ENCODE data around the gene RAD23B. TPM values are rescaled to one million over a fixed set of nuclear protein-coding genes. Genes with fewer than 3 reads are reported as not detected.

Gene RAD23B
- total and polyA plus RNA-seq, 2 of the 13 experiments (the other 11 are each of a cell fraction or from before 2014, with no cell fraction given), result 133 to 156 TPM

GRCh38 chr9:107281922-107282667 lies 984 bp upstream of the RAD23B start:
- TF ChIP-seq MXD3 (CRISPR knock-in tag; IDR thresholded peaks at IDR 0.05), result no peak
- 0 out of 2 replicates have a peak, but pooled peaks have one; percentile 14 for TF ChIP-seq CEBPG (CRISPR knock-in tag; IDR thresholded peaks at IDR 0.05)
- TF ChIP-seq ZNF629 (CRISPR knock-in tag; conservative IDR thresholded peaks at IDR 0.05), result peak; percentile 42; the same call in 1 of the 2 replicates
- BruUV-seq (replicated peaks), result TSS peak; percentile 74
- in situ Hi-C loops (cut with HindIII; ENCODE audit: extremely low pct_ligation_motif_present, low pct_unique_long_range_greater_than_20kb), result no loop called here
- peaks cover 31% of the 10 kb centered on the region for H4K20me1 ChIP-seq (ENCODE audit: insufficient read depth, low read length)
- DNase-seq (ENCODE audit: low spot score) (no peak), ATAC-seq (peak; percentile 0; the same call in 1 of the 3 replicates), FAIRE-seq (no peak)
- peak overlapping the region; percentile 96 for H3K4me2 ChIP-seq (ENCODE audit: low read depth, low read length)
- peak overlapping the region; percentile 73 to 81 (median 75) for H3K4me3 ChIP-seq (replicated peaks in 1 of 3; ENCODE audit: insufficient read depth in 1 of 3, low read depth in 2 of 3, low read length in 3 of 3)
- H3K9ac ChIP-seq (ENCODE audit: insufficient read depth, low read depth, low read length), result peak overlapping the region; percentile 88
- no peaks in the 10 kb centered on the region; a peak in 1 of 5 replicates for H3K27me3 ChIP-seq (ENCODE audit: control insufficient read depth in 1 of 2, insufficient read depth in 2 of 2, low read length in 2 of 2)
- ChIA-PET CTCF (ENCODE audit: low intra/inter-chr PET ratio, low total read pairs) (no interaction called here), POLR2A (interaction anchor here (0.6 to 4.6 kb wide), 4 partner anchors 12 to 41 kb away, joined by 4 to 31 read pairs (median 16); no protein-coding TSS in a partner anchor)
- H3K36me3 ChIP-seq (replicated peaks in 1 of 2; ENCODE audit: control insufficient read depth in 1 of 2, insufficient read depth in 2 of 2, low read length in 2 of 2), result no peaks in the 10 kb centered on the region
- peaks cover 31% of the 10 kb centered on the region for H3K4me1 ChIP-seq (ENCODE audit: insufficient read depth, low read length)
- peak overlapping the region; percentile 74 for H2AFZ ChIP-seq (ENCODE audit: low read length)
- intact Hi-C loops (cut with micrococcal nuclease; ENCODE audit: unreplicated experiment), result loop anchor here (1.0 to 2.0 kb wide), 3 partner anchors 33 to 59 kb away; no protein-coding TSS in a partner anchor
- peaks cover 47% of the 10 kb centered on the region for H3K79me2 ChIP-seq (ENCODE audit: insufficient read depth, low read length)
- no peaks in the 10 kb centered on the region for H3K9me3 ChIP-seq (ENCODE audit: low read length)
- 19% methylated on average over 13 of the region's 13 CpGs for WGBS (ENCODE audit: low lambda C conversion rate)
- H3K27ac ChIP-seq (ENCODE audit: extremely low read length, insufficient read depth, low read length), result peak overlapping the region; percentile 76

GRCh38 chr9:107283623-107284616 lies 841 bp downstream of the RAD23B start:
- ChIA-PET CTCF (ENCODE audit: low intra/inter-chr PET ratio, low total read pairs) (no interaction called here), POLR2A (interaction anchor here (0.6 to 4.6 kb wide), 14 partner anchors 10 to 86 kb away, joined by 3 to 31 read pairs (median 4); no protein-coding TSS in a partner anchor)
- no peak overlapping the region for H2AFZ ChIP-seq (ENCODE audit: low read length)
- FAIRE-seq, result no peak
- H3K4me2 ChIP-seq (ENCODE audit: low read depth, low read length), result peak overlapping the region; percentile 85
- BruUV-seq (replicated peaks), result TSS peak; percentile 57
- no peaks in the 10 kb centered on the region; a peak in 1 of 5 replicates for H3K27me3 ChIP-seq (ENCODE audit: control insufficient read depth in 1 of 2, insufficient read depth in 2 of 2, low read length in 2 of 2)
- H3K4me3 ChIP-seq (replicated peaks in 1 of 3; ENCODE audit: insufficient read depth in 1 of 3, low read depth in 2 of 3, low read length in 3 of 3), result peak overlapping the region; percentile 82 to 94 (median 87)
- peak overlapping the region; percentile 98 for H3K27ac ChIP-seq (ENCODE audit: extremely low read length, insufficient read depth, low read length)
- peak; percentile 64 for ATAC-seq
- no peaks in the 10 kb centered on the region for H3K36me3 ChIP-seq (replicated peaks in 1 of 2; ENCODE audit: control insufficient read depth in 1 of 2, insufficient read depth in 2 of 2, low read length in 2 of 2)
- no peaks in the 10 kb centered on the region for H3K9me3 ChIP-seq (ENCODE audit: low read length)
- in situ Hi-C loops (cut with HindIII; ENCODE audit: extremely low pct_ligation_motif_present, low pct_unique_long_range_greater_than_20kb) (no loop called here), intact Hi-C loops (cut with micrococcal nuclease; ENCODE audit: unreplicated experiment) (loop anchor here (2.0 kb wide), 3 partner anchors 15 to 61 kb away; no protein-coding TSS in a partner anchor)
- WGBS (ENCODE audit: low lambda C conversion rate), result under 1% methylated on average over 17 of the region's 55 CpGs
- H3K79me2 ChIP-seq (ENCODE audit: insufficient read depth, low read length), result peaks cover 65% of the 10 kb centered on the region
- H3K4me1 ChIP-seq (ENCODE audit: insufficient read depth, low read length), result peaks cover 49% of the 10 kb centered on the region
- DNase-seq (ENCODE audit: low spot score), result peak; percentile 73
- peak overlapping the region; percentile 97 for H3K9ac ChIP-seq (ENCODE audit: insufficient read depth, low read depth, low read length)
- peaks cover 48% of the 10 kb centered on the region for H4K20me1 ChIP-seq (ENCODE audit: insufficient read depth, low read length)
- TF ChIP-seq ZNF563 (CRISPR knock-in tag; IDR thresholded peaks at IDR 0.05) (peak; percentile 36; the same call in 1 of the 2 replicates), IRX3 (CRISPR knock-in tag; IDR thresholded peaks at IDR 0.05; ENCODE audit: borderline replicate concordance, low read depth) (peak; percentile 73; the same call in 1 of the 2 replicates), ZNF616 (CRISPR knock-in tag; IDR thresholded peaks at IDR 0.05; ENCODE audit: low read depth) (0 out of 2 replicates have a peak, but pooled peaks have one; percentile 82), ISL2 (CRISPR knock-in tag; IDR thresholded peaks at IDR 0.05) (peak; percentile 34; the same call in 1 of the 2 replicates), ARID3A (IDR thresholded peaks at IDR 0.05; ENCODE audit: low read depth, low read length) (no peak), ATF1 (CRISPR knock-in tag; IDR thresholded peaks at IDR 0.05) (no peak), TFDP2 (CRISPR knock-in tag; IDR thresholded peaks at IDR 0.05) (peak; percentile 18; the same call in 1 of the 2 replicates), RBM22 (optimal IDR thresholded peaks at IDR 0.05; ENCODE audit: low read length) (no peak)

All from HepG2 (cell line).